Activated CD8-positive, alpha-beta memory T cell treated with anti-CD3 and anti-CD28 coated beads for 48 hours (primary cell): ENCODE results near the gene MRPL53.
"Not testable (repeated sequence)": the region's sequence is repeated elsewhere in the genome, so short reads cannot be mapped to it uniquely, and the experiment has no call there.

Experiments
- DNase-seq, 3 experiments: peaks; one replicate each; pipeline ENCODE4 v3.0.0-alpha.2; 2020; ENCODE audit warnings: low read depth in 2 of 3, low spot score in 2 of 3

The MRPL53 gene

GRCh38 chr2:74482801-74483674, 10.6 kb upstream of the MRPL53 start, which contains the start of the genes CCDC142 and TTC31:
TSS of gene CCDC142 (minus strand) at chr2:74482998. CDS start at chr2:74482837, 161 bp downstream.
TSS of gene TTC31 (plus strand) at chr2:74483081. CDS start at chr2:74483096, 15 bp downstream.
- DNase-seq: peak; percentile 74 to 83 (median 77)

GRCh38 chr2:74481961-74482800, 9.7 kb upstream of the MRPL53 start:
- DNase-seq: no peak

GRCh38 chr2:74481431-74481830, 9.0 kb upstream of the MRPL53 start:
- DNase-seq: no peak

GRCh38 chr2:74474899-74475298, 2.4 kb upstream of the MRPL53 start:
- DNase-seq: no peak

GRCh38 chr2:74474481-74474880, 2.0 kb upstream of the MRPL53 start:
- DNase-seq: no peak

GRCh38 chr2:74472945-74473258, 422 bp upstream of the MRPL53 start:
- DNase-seq: no peak

GRCh38 chr2:74471332-74472065, 981 bp downstream of the MRPL53 start:
- DNase-seq: no peak

- DNase-seq: not testable (repeated sequence)
These were observed 1.7 kb downstream of the MRPL53 start for GRCh38 chr2:74470742-74471141.

- no peak for DNase-seq
These were observed 8.1 kb downstream of the MRPL53 start for GRCh38 chr2:74464406-74464805.

GRCh38 chr2:74462786-74463105, 9.7 kb downstream of the MRPL53 start:
- no peak for DNase-seq

GRCh38 chr2:74462054-74462785, 10.3 kb downstream of the MRPL53 start:
- no peak for DNase-seq

GRCh38 chr2:74461187-74462053, 11.1 kb downstream of the MRPL53 start:
- no peak for DNase-seq

- DNase-seq: not testable (repeated sequence)
These were observed 12.3 kb downstream of the MRPL53 start for GRCh38 chr2:74460187-74460586.

GRCh38 chr2:74459503-74460118, 12.9 kb downstream of the MRPL53 start:
- DNase-seq: not testable (repeated sequence)

GRCh38 chr2:74458938-74459363, 13.5 kb downstream of the MRPL53 start:
- no peak for DNase-seq

GRCh38 chr2:74458132-74458937, 14.1 kb downstream of the MRPL53 start, which contains the start of gene WBP1:
TSS of gene WBP1 (plus strand) at chr2:74458438. CDS start at chr2:74458603, 165 bp downstream.
- peak in 2 of 3 experiments; percentile 95 for DNase-seq

GRCh38 chr2:74457549-74458131, 14.8 kb downstream of the MRPL53 start:
- DNase-seq: peak; percentile 65 to 80 (median 68)

GRCh38 chr2:74457129-74457548, 15.3 kb downstream of the MRPL53 start:
- DNase-seq: no peak
